GM18526 (cell line): ENCODE measurements around the gene TTLL8.

Experiments used
- POLR2A ChIP-seq: IDR thresholded peaks from 3 replicates; pipeline ENCODE4 v1.6.1; 2011; ENCODE audit not compliant: insufficient read length; ENCODE audit errors: extremely low read depth

TTLL8 gene

DNA sequence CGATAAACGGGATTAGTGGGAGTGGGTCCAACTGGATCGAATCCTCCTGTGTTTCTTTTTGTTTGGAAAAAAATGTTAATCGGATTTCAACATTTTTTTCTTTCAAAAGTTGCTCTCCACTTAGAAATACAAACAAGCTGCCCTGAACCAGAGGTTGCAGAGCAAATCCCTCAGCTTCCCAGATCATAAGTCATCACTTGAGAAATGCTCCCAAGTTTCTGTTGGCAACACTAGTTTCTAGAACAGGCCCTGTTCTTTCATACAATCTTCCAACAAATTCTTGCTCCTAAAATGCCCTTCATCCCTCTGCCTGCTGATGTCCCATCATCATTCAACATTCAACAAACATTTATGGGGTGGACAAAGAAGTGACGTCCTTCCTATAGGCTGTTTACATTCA, 28.4 kb upstream of the TTLL8 start:
- no peak for TF ChIP-seq POLR2A

GRCh38 chr22:50085211-50085972, 27.3 kb upstream of the TTLL8 start, which contains the start of gene MLC1:
Gene MLC1, minus strand, starts transcription at chr22:50085426. Its CDS starts 524 bp downstream, at chr22:50084902.
- no peak for TF ChIP-seq POLR2A

DNA sequence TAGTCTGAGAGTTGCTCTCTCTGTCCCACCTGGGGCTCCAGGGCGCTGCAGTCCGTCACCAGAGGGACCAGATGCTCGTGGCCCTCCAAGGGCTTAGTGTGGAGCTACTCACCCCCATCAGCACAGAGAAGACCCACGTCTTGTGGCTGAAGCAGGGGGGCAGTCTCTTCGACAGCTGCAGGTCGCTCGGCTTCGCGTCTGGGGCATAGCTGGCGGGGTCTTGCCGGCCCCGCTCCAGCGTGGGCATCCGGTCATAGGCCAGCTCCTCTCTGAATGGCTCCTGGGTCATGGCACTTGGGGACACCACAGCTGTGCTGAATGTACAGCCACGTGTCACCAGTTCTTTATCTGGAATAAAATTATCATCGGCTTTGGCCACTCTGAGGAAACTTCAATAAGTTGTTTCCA, 26.5 kb upstream of the TTLL8 start:
- TF ChIP-seq POLR2A = no peak

GRCh38 chr22:50084080-50084477, 26.0 kb upstream of the TTLL8 start:
- TF ChIP-seq POLR2A = no peak

DNA sequence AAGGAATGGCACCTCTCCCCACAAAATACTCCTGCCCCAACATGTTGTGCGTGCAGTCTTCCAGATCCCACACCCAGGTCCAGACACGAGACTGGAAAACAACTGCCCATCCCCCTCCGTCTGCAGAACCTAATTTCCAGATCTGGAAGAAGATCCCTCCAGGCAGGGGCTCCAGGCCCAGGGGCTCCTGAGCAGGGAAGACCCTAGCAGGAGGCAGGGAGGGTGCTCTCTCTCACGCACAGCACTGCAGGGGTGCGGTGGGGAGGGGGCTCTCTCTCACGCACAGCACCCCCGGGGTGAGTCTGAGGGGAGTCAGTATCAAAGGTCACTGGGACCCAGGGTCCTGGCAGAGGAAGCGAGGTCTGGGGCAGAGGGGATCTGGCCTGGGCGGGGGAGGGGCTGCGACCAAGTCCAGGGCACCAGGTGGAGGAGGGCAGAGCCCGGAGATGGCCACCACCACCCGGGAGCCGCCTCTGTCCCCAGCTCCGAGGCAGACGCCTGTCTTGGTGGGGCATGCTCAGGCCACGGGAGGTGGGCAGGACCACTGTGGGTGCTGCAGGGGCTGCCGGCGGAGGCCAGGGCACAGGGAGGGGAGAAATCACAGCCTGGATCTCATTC, 25.5 kb upstream of the TTLL8 start:
- TF ChIP-seq POLR2A = no peak

DNA sequence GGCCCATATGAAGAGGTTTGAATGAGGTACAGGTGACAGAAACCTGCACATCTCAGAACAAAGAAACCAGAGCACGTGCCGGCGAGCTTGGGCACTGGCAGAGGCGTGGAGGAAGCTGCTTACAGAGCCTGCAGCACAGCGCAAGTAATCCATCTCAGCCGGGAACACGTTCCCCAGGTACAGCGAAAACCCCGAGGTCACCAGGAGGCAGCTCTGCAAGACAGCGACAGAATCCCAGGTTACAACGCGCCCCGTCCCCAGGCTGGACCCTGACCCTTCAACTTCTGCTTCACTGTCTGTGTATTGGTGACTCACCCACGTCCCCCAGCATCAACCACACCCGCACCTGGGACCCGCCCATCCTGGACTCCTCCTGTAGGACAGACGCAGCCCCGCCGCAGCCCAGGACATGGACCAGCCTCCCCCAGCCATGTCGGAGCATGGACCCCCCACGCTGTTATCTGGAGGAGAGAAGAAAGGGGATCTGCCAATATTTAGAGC, 24.9 kb upstream of the TTLL8 start:
- no peak for TF ChIP-seq POLR2A

DNA sequence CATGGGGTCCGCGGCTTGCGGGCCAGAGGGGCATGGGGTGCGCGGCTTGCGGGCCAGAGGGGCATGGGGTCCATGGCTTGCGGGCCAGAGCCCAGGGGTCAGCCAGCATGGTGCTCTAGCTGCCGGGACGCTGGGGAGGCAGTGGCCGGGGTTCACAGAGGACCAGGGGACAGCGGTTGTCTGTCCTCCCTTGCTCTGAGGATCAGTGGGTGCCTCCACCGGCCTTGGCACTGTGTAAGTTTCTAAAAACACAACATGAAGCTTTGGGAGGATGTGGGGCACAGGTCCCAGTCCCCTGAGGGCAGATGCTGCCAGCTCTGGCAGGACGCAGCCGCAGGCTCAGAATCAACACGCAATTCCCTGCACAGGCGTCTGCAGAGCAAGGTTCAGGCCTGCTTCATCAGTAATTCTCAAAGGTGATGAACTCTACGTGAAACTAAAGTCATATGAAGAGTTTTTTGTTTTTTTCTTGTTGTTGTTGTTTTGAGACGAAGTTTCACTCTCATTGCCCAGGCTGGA, 24.2 kb upstream of the TTLL8 start:
- no peak for TF ChIP-seq POLR2A

DNA sequence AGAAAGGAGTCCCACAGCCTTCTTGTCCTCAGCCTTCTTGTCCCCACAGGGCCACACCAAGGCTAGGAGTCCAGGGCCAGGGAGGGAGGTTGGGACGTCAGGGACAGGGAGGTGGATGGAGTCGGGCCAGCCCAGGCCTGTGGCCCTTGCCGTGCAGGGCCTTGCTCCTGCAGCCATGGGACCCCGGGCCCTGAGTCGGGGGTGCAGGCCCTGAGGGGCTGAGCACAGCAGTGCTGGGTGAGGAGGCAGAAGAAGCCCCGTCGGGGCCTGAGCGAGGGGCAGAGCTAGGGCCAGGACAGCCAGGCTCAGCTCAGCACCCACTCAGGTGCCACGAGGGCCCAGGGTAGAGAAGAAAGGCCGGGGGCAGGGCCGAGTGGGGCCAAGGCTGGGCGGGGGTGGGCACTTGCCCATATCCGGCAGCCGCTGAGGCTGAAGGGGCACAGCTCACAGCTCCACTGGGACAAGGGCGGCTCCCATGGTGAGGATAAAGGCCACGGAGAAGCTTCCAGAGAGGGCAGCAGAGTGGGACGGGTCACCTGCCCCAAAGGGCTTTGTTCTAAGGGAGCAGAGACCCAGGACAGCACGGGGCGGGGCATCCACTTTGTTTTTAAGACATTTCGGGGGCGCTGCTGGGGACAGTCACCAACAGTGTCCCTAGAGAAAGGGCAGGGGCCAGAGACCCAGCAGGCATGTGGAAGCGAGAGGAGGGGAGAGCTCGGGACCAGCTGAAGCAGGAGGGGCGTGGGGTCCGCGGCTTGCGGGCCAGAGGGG, 23.5 kb upstream of the TTLL8 start:
- TF ChIP-seq POLR2A = no peak

DNA sequence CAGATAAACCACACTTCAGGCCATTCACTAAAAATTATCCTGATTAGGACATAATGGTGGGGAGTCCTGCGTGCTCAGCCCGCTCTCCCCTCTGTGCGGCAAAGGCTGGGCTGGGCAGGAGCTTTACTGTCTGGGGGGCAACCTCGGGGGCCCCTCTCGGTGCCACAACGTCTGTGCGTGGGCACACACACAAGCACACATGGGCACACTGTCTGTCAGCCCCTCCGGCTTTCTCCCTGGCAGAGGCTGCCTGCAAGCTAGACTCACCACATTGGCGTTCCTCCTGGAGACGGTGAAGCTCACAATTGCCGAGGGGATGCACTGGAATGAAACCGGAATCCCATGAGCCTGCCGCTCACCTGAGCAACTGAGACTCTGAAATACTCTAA, 22.0 kb upstream of the TTLL8 start:
- no peak for TF ChIP-seq POLR2A

DNA sequence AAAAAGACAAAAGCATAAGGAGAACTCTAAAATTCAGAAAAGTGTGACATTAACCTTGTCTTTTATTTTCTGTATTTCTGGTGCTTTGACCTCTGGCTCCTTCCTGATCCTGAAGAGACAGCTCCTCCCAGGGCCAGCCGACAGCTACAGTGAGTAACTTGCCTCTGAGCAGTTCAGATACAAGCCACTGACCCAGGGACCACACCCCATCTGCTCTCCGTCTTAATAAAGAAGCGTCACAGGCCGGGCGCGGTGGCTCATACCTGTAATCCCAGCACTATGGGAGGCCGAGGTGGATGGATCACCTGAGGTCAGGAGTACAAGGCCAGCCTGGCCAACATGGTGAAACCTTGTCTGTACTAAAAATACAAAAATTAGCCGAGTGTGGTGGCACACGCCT, 20.7 kb upstream of the TTLL8 start:
- no peak for TF ChIP-seq POLR2A

DNA sequence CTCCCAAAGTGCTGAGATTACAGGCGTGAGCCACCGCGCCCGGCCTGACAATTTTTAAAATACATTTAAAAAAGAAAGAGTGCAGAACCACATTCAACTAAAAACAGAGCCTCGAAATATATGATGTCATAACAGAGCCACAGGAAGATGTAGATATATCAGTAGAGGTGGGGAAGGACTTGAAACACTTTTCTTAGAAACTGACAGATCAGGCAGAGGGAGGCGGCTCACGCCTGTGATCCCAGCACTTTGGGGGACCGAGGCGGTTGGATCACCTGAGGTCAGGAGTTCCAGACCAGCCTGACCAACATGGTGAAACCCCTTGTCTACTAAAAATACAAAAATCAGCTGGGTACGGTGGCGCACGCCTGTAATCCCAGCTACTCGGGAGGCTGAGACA, 20.1 kb upstream of the TTLL8 start:
- no peak for TF ChIP-seq POLR2A

GRCh38 chr22:50076646-50077535, 18.8 kb upstream of the TTLL8 start:
- no peak for TF ChIP-seq POLR2A

DNA sequence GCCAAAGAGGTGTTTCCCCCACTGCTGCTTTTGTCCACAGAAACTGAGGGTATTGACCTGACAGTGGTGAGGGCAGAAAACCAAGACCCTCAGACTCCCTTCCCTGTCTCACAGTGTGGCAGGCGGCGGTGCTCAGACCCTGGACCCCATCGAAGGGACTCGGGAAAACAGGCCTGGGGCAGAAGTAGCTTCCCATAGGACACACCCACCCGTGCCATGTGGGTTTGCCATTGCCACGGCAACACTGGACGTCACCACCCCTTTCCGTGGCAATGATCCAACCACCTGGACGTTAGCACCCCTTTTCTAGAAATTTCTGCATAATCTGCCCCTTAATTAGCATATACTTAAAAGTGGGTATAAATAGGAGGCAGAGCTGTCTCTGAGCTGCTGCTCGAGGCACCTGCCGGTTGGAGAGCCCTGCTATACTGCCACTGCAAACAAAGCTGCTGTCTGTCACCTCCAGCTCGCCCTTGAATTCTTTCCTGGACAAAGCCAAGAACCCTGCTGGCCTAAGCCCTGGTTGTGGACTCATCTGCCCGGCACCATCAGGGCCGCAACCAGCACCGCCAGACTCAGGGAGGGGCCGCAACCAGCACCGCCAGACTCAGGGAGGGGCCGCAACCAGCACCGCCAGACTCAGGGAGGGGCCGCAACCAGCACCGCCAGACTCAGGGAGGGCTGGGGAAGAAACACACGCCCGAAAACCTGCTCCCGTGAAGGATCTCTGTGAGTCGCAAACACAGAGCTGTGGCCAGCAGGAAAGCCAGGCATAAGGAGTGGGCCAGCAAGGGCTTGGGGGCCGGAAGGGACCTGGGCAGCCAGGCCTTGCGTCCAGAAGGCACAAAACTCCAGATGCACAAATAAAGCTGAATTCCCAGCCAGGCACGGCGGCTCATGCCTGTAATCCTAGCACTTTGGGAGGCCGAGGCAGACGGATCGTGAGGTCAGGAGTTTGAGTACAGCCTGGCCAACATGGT, 16.7 kb upstream of the TTLL8 start:
- TF ChIP-seq POLR2A = no peak
